Nephron (organoid): Measurements from ENCODE around the gene UVRAG.
"Not testable (repeated sequence)": the region's sequence is repeated elsewhere in the genome, so short reads cannot be mapped to it uniquely, and the experiment has no call there.

ENCODE experiments used
- H3K27ac Mint-ChIP-seq, 3 experiments: 2 replicates each; pipeline ENCODE4 v1.8.0; 2020; ENCODE audit warnings: mixed read lengths in 3 of 3, mild to moderate bottlenecking in 2 of 3, moderate library complexity in 1 of 3
- H3K27me3 Mint-ChIP-seq: 2 replicates; pipeline ENCODE4 v1.8.0; 2021; ENCODE audit warnings: low read depth, mild to moderate bottlenecking, moderate library complexity, mixed read lengths
- H3K36me3 Mint-ChIP-seq: 2 replicates; pipeline ENCODE4 v1.8.0; 2020; ENCODE audit warnings: low read depth, mixed read lengths
- H3K4me1 Mint-ChIP-seq: 2 replicates; pipeline ENCODE4 v1.8.0; 2020; ENCODE audit warnings: mixed read lengths
- H3K4me3 Mint-ChIP-seq, 3 experiments: 2 replicates each; pipeline ENCODE4 v1.8.0; 2020; ENCODE audit warnings: mild to moderate bottlenecking in 3 of 3, mixed read lengths in 3 of 3, moderate library complexity in 2 of 3
- H3K9me3 Mint-ChIP-seq: 2 replicates; pipeline ENCODE4 v1.8.0; 2020; ENCODE audit warnings: mixed read lengths
- CTCF ChIP-seq, 3 experiments: fragments of 200-600 bp; sonication (generic); IDR thresholded peaks; one replicate each; pipeline ENCODE4 v1.5.0; 2021; ENCODE audit warnings: antibody characterized with exemption in 3 of 3; ENCODE audit not compliant: unreplicated experiment in 3 of 3

The UVRAG gene

GRCh38 chr11:76054330-76054729, 239.3 kb downstream of the UVRAG start:
- H3K9me3 Mint-ChIP-seq, result peaks cover under 1% of the 10 kb centered on the region
- H3K27me3 Mint-ChIP-seq, result no peaks in the 10 kb centered on the region
- TF ChIP-seq CTCF (IDR thresholded peaks at IDR 0.05; ENCODE audit: unreplicated experiment in 3 of 3), result no peak
- no peak overlapping the region for H3K4me3 Mint-ChIP-seq
- H3K27ac Mint-ChIP-seq, result no peak overlapping the region
- H3K4me1 Mint-ChIP-seq, result no peaks in the 10 kb centered on the region
- peaks cover 56% of the 10 kb centered on the region for H3K36me3 Mint-ChIP-seq

GRCh38 chr11:76056876-76057275, 241.9 kb downstream of the UVRAG start:
- no peaks in the 10 kb centered on the region for H3K4me1 Mint-ChIP-seq
- no peak overlapping the region for H3K4me3 Mint-ChIP-seq
- H3K27ac Mint-ChIP-seq, result no peak overlapping the region
- peaks cover 53% of the 10 kb centered on the region for H3K36me3 Mint-ChIP-seq
- no peaks in the 10 kb centered on the region for H3K9me3 Mint-ChIP-seq
- H3K27me3 Mint-ChIP-seq, result no peaks in the 10 kb centered on the region
- TF ChIP-seq CTCF (IDR thresholded peaks at IDR 0.05; ENCODE audit: unreplicated experiment in 3 of 3), result no peak

- H3K27ac Mint-ChIP-seq, H3K4me1 Mint-ChIP-seq, H3K27me3 Mint-ChIP-seq, H3K4me3 Mint-ChIP-seq, H3K9me3 Mint-ChIP-seq: not testable (repeated sequence)
- H3K36me3 Mint-ChIP-seq, result peaks cover 34% of the 10 kb centered on the region
Measured at GRCh38 chr11:76060475-76061036, 245.5 kb downstream of the UVRAG start.

- Mint-ChIP-seq H3K36me3 (peaks cover 44% of the 10 kb centered on the region), H3K27me3 (no peaks in the 10 kb centered on the region), H3K9me3 (no peaks in the 10 kb centered on the region), H3K4me3 (no peak overlapping the region), H3K27ac (no peak overlapping the region), H3K4me1 (no peaks in the 10 kb centered on the region)
- TF ChIP-seq CTCF (IDR thresholded peaks at IDR 0.05; ENCODE audit: unreplicated experiment in 3 of 3), result no peak
Measured at GRCh38 chr11:76062733-76063132, 247.7 kb downstream of the UVRAG start.

GRCh38 chr11:76064192-76064591, 249.2 kb downstream of the UVRAG start:
- no peak for TF ChIP-seq CTCF (IDR thresholded peaks at IDR 0.05; ENCODE audit: unreplicated experiment in 3 of 3)
- Mint-ChIP-seq H3K4me1 (no peaks in the 10 kb centered on the region), H3K27ac (no peak overlapping the region), H3K4me3 (no peak overlapping the region), H3K27me3 (no peaks in the 10 kb centered on the region), H3K9me3 (no peaks in the 10 kb centered on the region), H3K36me3 (peaks cover 43% of the 10 kb centered on the region)

- H3K4me1 Mint-ChIP-seq, result peaks cover 12% of the 10 kb centered on the region
- no peak overlapping the region for H3K4me3 Mint-ChIP-seq
- H3K9me3 Mint-ChIP-seq, result no peaks in the 10 kb centered on the region
- peaks cover 24% of the 10 kb centered on the region for H3K36me3 Mint-ChIP-seq
- no peak overlapping the region for H3K27ac Mint-ChIP-seq
- H3K27me3 Mint-ChIP-seq, result no peaks in the 10 kb centered on the region
- TF ChIP-seq CTCF (IDR thresholded peaks at IDR 0.05; ENCODE audit: unreplicated experiment in 3 of 3), result no peak
Measured at GRCh38 chr11:76067099-76067498, 252.1 kb downstream of the UVRAG start.
